Stimulated activated CD8-positive, alpha-beta memory T cell treated with anti-CD3 and anti-CD28 coated beads, Interleukin-15, amount 100 ng/mL, for 4 hours (primary cell): ENCODE measurements around the gene LRFN4.

Experiments used
- DNase-seq, 2 donors: peaks; one replicate each; pipeline ENCODE4 v3.0.0-alpha.2; 2020; ENCODE audit warnings: low read depth in 2 of 2

The LRFN4 gene

GRCh38 chr11:66845143-66845875 lies 11.6 kb upstream of the LRFN4 start:
- DNase-seq, result no peak

GRCh38 chr11:66845876-66846212 lies 11.0 kb upstream of the LRFN4 start:
- DNase-seq, result no peak

- no peak for DNase-seq
These were observed 10.2 kb upstream of the LRFN4 start for GRCh38 chr11:66846671-66847091.

GRCh38 chr11:66847461-66848232 lies 9.2 kb upstream of the LRFN4 start:
- DNase-seq, result no peak

GRCh38 chr11:66848671-66849500 lies 8.0 kb upstream of the LRFN4 start:
- no peak for DNase-seq

GRCh38 chr11:66849501-66850234 lies 7.2 kb upstream of the LRFN4 start:
- no peak for DNase-seq

- no peak for DNase-seq
These were observed 6.7 kb upstream of the LRFN4 start for GRCh38 chr11:66850235-66850587.

GRCh38 chr11:66850588-66851238 lies 6.2 kb upstream of the LRFN4 start:
- DNase-seq, result no peak

GRCh38 chr11:66851239-66851596 lies 5.6 kb upstream of the LRFN4 start:
- DNase-seq, result no peak

GRCh38 chr11:66851698-66852465 lies 5.0 kb upstream of the LRFN4 start:
- no peak for DNase-seq

GRCh38 chr11:66852466-66853241 lies 4.2 kb upstream of the LRFN4 start:
- DNase-seq, result no peak

GRCh38 chr11:66853242-66854229 lies 3.3 kb upstream of the LRFN4 start:
- no peak for DNase-seq

- DNase-seq, result no peak
These were observed 2.6 kb upstream of the LRFN4 start for GRCh38 chr11:66854231-66854661.

- DNase-seq, result no peak
These were observed 2.1 kb upstream of the LRFN4 start for GRCh38 chr11:66854729-66855211.

- DNase-seq, result peak in 1 of 2 donors; percentile 63
These were observed 1.0 kb upstream of the LRFN4 start for GRCh38 chr11:66855574-66856495.

- DNase-seq, result no peak
These were observed 516 bp downstream of the LRFN4 start for GRCh38 chr11:66857234-66857926.

GRCh38 chr11:66857927-66858185 lies 992 bp downstream of the LRFN4 start:
- DNase-seq, result no peak
